LNCaP clone FGC (cell line): ENCODE results near the gene ARRDC1.
A peak's percentile ranks its signal among the peaks of the same experiment; 100 is the strongest.

Source experiments
- DNase-seq: peaks from one replicate; pipeline ENCODE4 v3.0.0-alpha.2; 2011; ENCODE audit warnings: low read depth
- H3K4me3 ChIP-seq: 2 replicates; pipeline ENCODE4 v1.5.1; 2011; ENCODE audit warnings: mild to moderate bottlenecking, low read depth, low read length, control low read depth
- TF ChIP-seq, protein P1 (sequence below): IDR thresholded peaks from 2 replicates; pipeline ENCODE4 v1.5.1; 2012; ENCODE audit warnings: mild to moderate bottlenecking; ENCODE audit not compliant: control insufficient read depth, insufficient read depth; ENCODE audit errors: extremely low read depth

The ARRDC1 gene

GRCh38 chr9:137660144-137660543 lies 54.7 kb downstream of the ARRDC1 start:
- DNase-seq: no peak
- H3K4me3 ChIP-seq: no peak overlapping the region
- TF ChIP-seq, protein P1, sequence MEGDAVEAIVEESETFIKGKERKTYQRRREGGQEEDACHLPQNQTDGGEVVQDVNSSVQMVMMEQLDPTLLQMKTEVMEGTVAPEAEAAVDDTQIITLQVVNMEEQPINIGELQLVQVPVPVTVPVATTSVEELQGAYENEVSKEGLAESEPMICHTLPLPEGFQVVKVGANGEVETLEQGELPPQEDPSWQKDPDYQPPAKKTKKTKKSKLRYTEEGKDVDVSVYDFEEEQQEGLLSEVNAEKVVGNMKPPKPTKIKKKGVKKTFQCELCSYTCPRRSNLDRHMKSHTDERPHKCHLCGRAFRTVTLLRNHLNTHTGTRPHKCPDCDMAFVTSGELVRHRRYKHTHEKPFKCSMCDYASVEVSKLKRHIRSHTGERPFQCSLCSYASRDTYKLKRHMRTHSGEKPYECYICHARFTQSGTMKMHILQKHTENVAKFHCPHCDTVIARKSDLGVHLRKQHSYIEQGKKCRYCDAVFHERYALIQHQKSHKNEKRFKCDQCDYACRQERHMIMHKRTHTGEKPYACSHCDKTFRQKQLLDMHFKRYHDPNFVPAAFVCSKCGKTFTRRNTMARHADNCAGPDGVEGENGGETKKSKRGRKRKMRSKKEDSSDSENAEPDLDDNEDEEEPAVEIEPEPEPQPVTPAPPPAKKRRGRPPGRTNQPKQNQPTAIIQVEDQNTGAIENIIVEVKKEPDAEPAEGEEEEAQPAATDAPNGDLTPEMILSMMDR: no peak

DNA sequence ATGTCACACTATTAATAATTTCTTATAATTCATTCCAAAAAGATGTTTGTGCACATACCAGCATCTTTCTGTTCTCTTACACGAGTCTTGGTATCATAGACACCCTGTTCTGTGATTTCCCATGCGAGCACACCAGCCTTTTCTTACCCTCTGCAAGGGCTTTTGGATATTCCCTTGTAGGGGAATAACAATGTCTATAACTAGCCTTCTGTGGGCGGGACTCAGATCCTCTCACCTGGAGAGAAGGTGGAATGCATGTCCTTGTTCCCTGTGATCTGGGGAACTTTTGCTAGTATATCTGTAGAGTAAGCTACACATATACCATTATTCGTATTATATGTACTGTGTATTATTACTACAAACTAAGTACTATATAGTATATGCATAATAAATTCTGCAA lies 58.1 kb downstream of the ARRDC1 start:
- no peak overlapping the region for H3K4me3 ChIP-seq
- no peak for DNase-seq
- TF ChIP-seq, protein P1: no peak

GRCh38 chr9:137664676-137665075 lies 59.2 kb downstream of the ARRDC1 start:
- H3K4me3 ChIP-seq: peak overlapping the region; percentile 41
- DNase-seq: peak; percentile 89
- TF ChIP-seq, protein P1: no peak
